ENCODE measurements around the gene C22orf42. TPM values are rescaled to one million over a fixed set of nuclear protein-coding genes. Genes with fewer than 3 reads are reported as not detected.

C22orf42 gene
- polyA plus RNA-seq, 1 donor (not counting 4 experiments of a cell fraction or from before 2014, with no cell fraction given) = not detected

GRCh38 chr22:32181043-32181442 lies 21.9 kb upstream of the C22orf42 start:
- dilution Hi-C loops (cut with MboI; ENCODE audit: extremely low pct_ligation_motif_present, low sequenced_read_pairs) = no loop called here
- no peak for FAIRE-seq
- H3K27me3 ChIP-seq (ENCODE audit: control insufficient read depth, extremely low read depth, insufficient read depth, low read length) = peaks cover 12% of the 10 kb centered on the region

GRCh38 chr22:32177221-32177765 lies 18.2 kb upstream of the C22orf42 start:
- no peak overlapping the region for H3K27ac ChIP-seq (ENCODE audit: control insufficient read depth, insufficient read depth, low read length)
- no peaks in the 10 kb centered on the region for H3K9me3 ChIP-seq (ENCODE audit: control insufficient read depth, low read depth, low read length)
- no peaks in the 10 kb centered on the region for H3K9me1 ChIP-seq (ENCODE audit: control insufficient read depth, extremely low read depth, insufficient read depth, low read length)
- H3K4me3 ChIP-seq (ENCODE audit: control insufficient read depth in 2 of 3, extremely low read depth in 1 of 3, insufficient read depth in 2 of 3, low read depth in 1 of 3, low read length in 3 of 3) = no peak overlapping the region
- dilution Hi-C loops (cut with MboI; ENCODE audit: extremely low pct_ligation_motif_present, low sequenced_read_pairs) = no loop called here
- peaks cover 26% of the 10 kb centered on the region for H3K27me3 ChIP-seq (ENCODE audit: control insufficient read depth, extremely low read depth, insufficient read depth, low read length)
- no peaks in the 10 kb centered on the region for H3K36me3 ChIP-seq (ENCODE audit: control insufficient read depth in 2 of 2, extremely low read depth in 1 of 2, insufficient read depth in 2 of 2, low read length in 2 of 2)
- no peak overlapping the region for H3K4me2 ChIP-seq (ENCODE audit: control insufficient read depth, extremely low read depth, insufficient read depth, low read depth, low read length)
- no peaks in the 10 kb centered on the region for H3K4me1 ChIP-seq (ENCODE audit: control insufficient read depth, extremely low read depth, insufficient read depth, low read length)
- TF ChIP-seq CTCF (optimal IDR thresholded peaks at IDR 0.05 in 1 of 3, IDR thresholded peaks at IDR 0.05 in 1 of 3, conservative IDR thresholded peaks at IDR 0.05 in 1 of 3; ENCODE audit: extremely low read depth in 1 of 3, insufficient read depth in 2 of 3, low read length in 3 of 3) (no peak), EZH2 (IDR thresholded peaks at IDR 0.05; ENCODE audit: low read length) (no peak)
- H4K20me1 ChIP-seq (ENCODE audit: control insufficient read depth, extremely low read depth, insufficient read depth, low read length) = no peaks in the 10 kb centered on the region
- H3K79me2 ChIP-seq (ENCODE audit: control insufficient read depth, insufficient read depth, low read length) = no peaks in the 10 kb centered on the region
- DNase-seq (ENCODE audit: low read depth, low spot score) = no peak
- no peak for FAIRE-seq
- H3K9ac ChIP-seq (ENCODE audit: control insufficient read depth, extremely low read depth, insufficient read depth, low read length) = no peak overlapping the region
- no peak overlapping the region for H2AFZ ChIP-seq (ENCODE audit: control insufficient read depth, low read length)

More at GRCh38 chr22:32181043-32181442, 21.9 kb upstream of the C22orf42 start:
- H3K9me1 ChIP-seq (ENCODE audit: control insufficient read depth, extremely low read depth, insufficient read depth, low read length) = no peaks in the 10 kb centered on the region
- H3K4me3 ChIP-seq (ENCODE audit: control insufficient read depth in 2 of 3, extremely low read depth in 1 of 3, insufficient read depth in 2 of 3, low read depth in 1 of 3, low read length in 3 of 3) = no peak overlapping the region
- no peak overlapping the region for H2AFZ ChIP-seq (ENCODE audit: control insufficient read depth, low read length)
- H3K27ac ChIP-seq (ENCODE audit: control insufficient read depth, insufficient read depth, low read length) = no peak overlapping the region
- H3K36me3 ChIP-seq (ENCODE audit: control insufficient read depth in 2 of 2, extremely low read depth in 1 of 2, insufficient read depth in 2 of 2, low read length in 2 of 2) = no peaks in the 10 kb centered on the region
- H3K4me1 ChIP-seq (ENCODE audit: control insufficient read depth, extremely low read depth, insufficient read depth, low read length) = no peaks in the 10 kb centered on the region
- no peak overlapping the region for H3K4me2 ChIP-seq (ENCODE audit: control insufficient read depth, extremely low read depth, insufficient read depth, low read depth, low read length)
- no peaks in the 10 kb centered on the region for H3K79me2 ChIP-seq (ENCODE audit: control insufficient read depth, insufficient read depth, low read length)
- H3K9me3 ChIP-seq (ENCODE audit: control insufficient read depth, low read depth, low read length) = no peaks in the 10 kb centered on the region
- no peak for DNase-seq (ENCODE audit: low read depth, low spot score)
- TF ChIP-seq CTCF (optimal IDR thresholded peaks at IDR 0.05 in 1 of 3, IDR thresholded peaks at IDR 0.05 in 1 of 3, conservative IDR thresholded peaks at IDR 0.05 in 1 of 3; ENCODE audit: extremely low read depth in 1 of 3, insufficient read depth in 2 of 3, low read length in 3 of 3) = no peak
- no peak for TF ChIP-seq EZH2 (IDR thresholded peaks at IDR 0.05; ENCODE audit: low read length)
- H3K9ac ChIP-seq (ENCODE audit: control insufficient read depth, extremely low read depth, insufficient read depth, low read length) = no peak overlapping the region
- no peaks in the 10 kb centered on the region for H4K20me1 ChIP-seq (ENCODE audit: control insufficient read depth, extremely low read depth, insufficient read depth, low read length)

All from keratinocyte (primary cell).